HCT116 (cell line): ENCODE results near the gene ACOT9. TPM values are rescaled to one million over a fixed set of nuclear protein-coding genes. Genes with fewer than 3 reads are reported as not detected.

Experiments used
- ATAC-seq: fragments of 200-7000 bp; cut with Tn5 transposase; 2 replicates; pipeline ENCODE4 v1.9.1; 2020; ENCODE audit warnings: mild to moderate bottlenecking, moderate library complexity
- BruUV-seq: library from RNA; stranded (reverse); fragments of 400-500 nt; replicated peaks from 2 replicates; lab custom pipeline; 2021; lab: Mats Ljungman, UMichigan
- CTCF ChIA-PET: fragments of 300-600 bp; sonication (Branson Sonifier 250); formaldehyde crosslinking; loops from one replicate; lab custom pipeline; 2021; ENCODE audit warnings: antibody characterized with exemption; lab: Charles Lee
- POLR2A ChIA-PET: fragments of 300-600, 350-600 bp; sonication (Branson Sonifier 250); formaldehyde crosslinking; loops from one replicate; lab custom pipeline; 2021; ENCODE audit warnings: antibody characterized with exemption; lab: Charles Lee
- RAD21 ChIA-PET, 2 experiments: fragments of 300-600 bp; sonication (Branson Sonifier 250); formaldehyde crosslinking; loops; one replicate each; lab custom pipeline; 2023; ENCODE audit warnings: low total read pairs in 2 of 2; ENCODE audit not compliant: uncharacterized antibody in 2 of 2, unreplicated experiment in 2 of 2, low non-redundant PET in 1 of 2; lab: Charles Lee
- DNase-seq: peaks from one replicate; pipeline ENCODE4 v3.0.0-alpha.2; 2010; ENCODE audit warnings: low read depth, low spot score
- H2AFZ ChIP-seq: fragments of 200-600 bp; shearing (Covaris generic), sonication (generic); 2 replicates; pipeline ENCODE4 v1.6.1; 2017; ENCODE audit warnings: low read depth, mixed run types, mixed read lengths, antibody characterized with exemption, low read length; ENCODE audit not compliant: poor library complexity, severe bottlenecking
- H3K27ac ChIP-seq: 2 replicates; pipeline ENCODE4 v1.5.1; 2012; ENCODE audit warnings: low read depth, low read length
- H3K27me3 ChIP-seq: fragments of 200-600 bp; sonication (generic); 2 replicates; pipeline ENCODE4 v1.6.1; 2016; ENCODE audit warnings: mixed run types, low read length, mixed read lengths; ENCODE audit not compliant: insufficient read depth
- H3K36me3 ChIP-seq, 2 experiments: fragments of 200-500 bp in 1 of 2; fragments of 200-600 bp in 1 of 2; sonication (Bioruptor generic) in 1 of 2; sonication (generic) in 1 of 2; 2 replicates each; pipeline versions ENCODE4 v1.5.1 to v1.6.1; 2014 to 2016; ENCODE audit warnings: low read length in 2 of 2, inconsistent platforms in 1 of 2, mixed read lengths in 1 of 2, mixed run types in 1 of 2; ENCODE audit not compliant: insufficient read depth in 2 of 2, control insufficient read depth in 1 of 2
- H3K4me1 ChIP-seq, 2 experiments: fragments of 200-600 bp in 1 of 2; sonication (generic) in 1 of 2; 2 replicates each; pipeline versions ENCODE4 v1.5.1 to v1.6.1; 2012 to 2017; ENCODE audit warnings: low read length in 2 of 2, inconsistent platforms in 1 of 2, mild to moderate bottlenecking in 1 of 2, mixed read lengths in 1 of 2, mixed run types in 1 of 2, moderate library complexity in 1 of 2; ENCODE audit not compliant: insufficient read depth in 2 of 2, control insufficient read depth in 1 of 2
- H3K4me2 ChIP-seq: fragments of 200-600 bp; sonication (generic); 2 replicates; pipeline ENCODE4 v1.6.1; 2017; ENCODE audit warnings: mixed run types, low read length, mixed read lengths
- H3K4me3 ChIP-seq, 2 experiments: fragments of 200-600 bp in 1 of 2; sonication (generic) in 1 of 2; replicated peaks in 1 of 2; 2 replicates each; pipeline ENCODE4 v1.5.1; 2011 to 2016; ENCODE audit warnings: low read length in 2 of 2, control low read depth in 1 of 2, low read depth in 1 of 2, mild to moderate bottlenecking in 1 of 2, mixed read lengths in 1 of 2, mixed run types in 1 of 2
- H3K79me2 ChIP-seq: fragments of 200-600 bp; sonication (generic); 2 replicates; pipeline ENCODE4 v1.6.1; 2017; ENCODE audit warnings: mild to moderate bottlenecking, mixed run types, low read length, moderate library complexity, mixed read lengths; ENCODE audit not compliant: insufficient read depth
- H3K9ac ChIP-seq: fragments of 200-600 bp; sonication (generic); 2 replicates; pipeline ENCODE4 v1.6.1; 2016; ENCODE audit warnings: low read length, mixed read lengths
- H3K9me2 ChIP-seq: fragments of 200-600 bp; sonication (generic), shearing (Covaris generic); 2 replicates; pipeline ENCODE4 v1.6.1; 2017; ENCODE audit warnings: mixed run types, mild to moderate bottlenecking, moderate library complexity; ENCODE audit not compliant: insufficient read depth
- H3K9me3 ChIP-seq, 2 experiments: fragments of 200-500 bp in 1 of 2; fragments of 200-600 bp in 1 of 2; sonication (Bioruptor generic) in 1 of 2; sonication (generic) in 1 of 2; 2 replicates each; pipeline ENCODE4 v1.6.1; 2014 to 2017; ENCODE audit warnings: low read length in 2 of 2, mixed read lengths in 2 of 2, inconsistent platforms in 1 of 2, low read depth in 1 of 2, mild to moderate bottlenecking in 1 of 2, mixed run types in 1 of 2, moderate library complexity in 1 of 2; ENCODE audit not compliant: control insufficient read depth in 1 of 2, insufficient read depth in 1 of 2
- H4K20me1 ChIP-seq: fragments of 200-600 bp; sonication (generic), shearing (Covaris generic); 2 replicates; pipeline ENCODE4 v1.6.1; 2017; ENCODE audit warnings: mixed run types, mild to moderate bottlenecking, moderate library complexity; ENCODE audit not compliant: insufficient read depth
- CBX3 ChIP-seq: IDR thresholded peaks from 2 replicates; pipeline ENCODE4 v1.6.1; 2012; ENCODE audit warnings: low read depth
- ELF1 ChIP-seq: IDR thresholded peaks from 2 replicates; pipeline ENCODE4 v1.6.1; 2012; ENCODE audit warnings: low read depth, borderline replicate concordance
- EZH2phosphoT487 ChIP-seq: fragments of 200-600 bp; IDR thresholded peaks from 2 replicates; pipeline ENCODE4 v1.6.1; 2018; ENCODE audit warnings: antibody characterized with exemption, borderline replicate concordance
- FOSL1 ChIP-seq: IDR thresholded peaks from 2 replicates; pipeline ENCODE4 v1.6.1; 2012; ENCODE audit warnings: low read depth
- POLR2A ChIP-seq: IDR thresholded peaks from 2 replicates; pipeline ENCODE4 v1.7.0; 2011; ENCODE audit warnings: borderline replicate concordance; ENCODE audit not compliant: insufficient read depth, insufficient read length; ENCODE audit errors: extremely low read depth
- POLR2AphosphoS5 ChIP-seq: IDR thresholded peaks from 2 replicates; pipeline ENCODE4 v1.6.1; 2011; ENCODE audit warnings: mild to moderate bottlenecking, low read depth, low read length, moderate library complexity
- SIN3A ChIP-seq: IDR thresholded peaks from 2 replicates; pipeline ENCODE4 v1.6.1; 2012; ENCODE audit warnings: low read depth
- SP1 ChIP-seq: IDR thresholded peaks from 2 replicates; pipeline ENCODE4 v1.6.1; 2012; ENCODE audit warnings: low read depth
- SRF ChIP-seq: IDR thresholded peaks from 2 replicates; pipeline ENCODE4 v1.6.1; 2012; ENCODE audit warnings: low read depth
- TCF7L2 ChIP-seq: IDR thresholded peaks from 2 replicates; pipeline ENCODE4 v1.7.0; 2011; ENCODE audit warnings: borderline replicate concordance, inconsistent platforms; ENCODE audit not compliant: insufficient read depth, insufficient read length; ENCODE audit errors: extremely low read depth
- ZNF274 ChIP-seq: fragments of 200-500 bp; sonication (Bioruptor generic); IDR thresholded peaks from 2 replicates; pipeline ENCODE4 v1.6.1; 2014; ENCODE audit warnings: mild to moderate bottlenecking, low read depth, low read length, inconsistent platforms
- intact Hi-C: fragments of 100-400 bp; cut with micrococcal nuclease; formaldehyde crosslinking; loops from 2 replicates; pipeline ENCODE4 v1.10.0; 2022
- total RNA-seq: library from RNA; stranded (reverse); gene quantifications from one replicate; pipeline ENCODE4 v1.2.1, GENCODE V29; 2021; ENCODE audit not compliant: unreplicated experiment
- TF ChIP-seq, protein P1 (sequence below): IDR thresholded peaks from 2 replicates; pipeline ENCODE4 v1.6.1; 2012
- TF ChIP-seq, protein P2 (sequence below), 3 experiments: fragments of 200-600 bp in 1 of 3; sonication (generic) in 1 of 3; IDR thresholded peaks in 2 of 3; conservative IDR thresholded peaks in 1 of 3; 2 replicates each; pipeline ENCODE4 v1.5.1; 2012 to 2017; ENCODE audit warnings: low read depth in 2 of 3, low read length in 2 of 3, antibody characterized with exemption in 1 of 3, borderline replicate concordance in 1 of 3, control low read depth in 1 of 3, mild to moderate bottlenecking in 1 of 3, mixed read lengths in 1 of 3, mixed run types in 1 of 3, moderate library complexity in 1 of 3; ENCODE audit not compliant: insufficient read depth in 1 of 3
- TF ChIP-seq, protein P3 (sequence below): IDR thresholded peaks from 2 replicates; pipeline ENCODE4 v1.6.1; 2012; ENCODE audit warnings: low read depth

ACOT9 gene
- total RNA-seq, 1 experiment from 2014 or later: 59.7 TPM

DNA sequence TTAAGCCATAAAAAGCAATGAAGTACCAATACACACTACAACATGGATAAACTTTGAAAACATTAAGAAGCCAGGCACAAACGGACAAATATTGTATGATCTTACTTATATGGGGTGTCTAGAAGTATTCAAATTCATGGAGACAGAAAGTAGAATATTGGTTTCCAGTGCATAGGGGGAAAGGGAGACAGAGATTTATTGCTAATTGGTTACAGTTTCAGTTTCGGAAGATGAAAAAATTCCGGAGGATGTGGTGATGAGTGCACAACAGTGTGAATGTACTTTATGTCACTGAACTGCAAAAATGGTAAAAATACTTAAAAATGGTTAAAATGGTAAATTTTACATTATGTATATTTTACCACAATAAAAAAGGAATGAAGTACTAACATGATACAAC, 80.9 kb downstream of the ACOT9 start (continued):
- TF ChIP-seq CBX3 (no peak), TCF7L2 (no peak), POLR2AphosphoS5 (no peak)
- TF ChIP-seq, protein P1, sequence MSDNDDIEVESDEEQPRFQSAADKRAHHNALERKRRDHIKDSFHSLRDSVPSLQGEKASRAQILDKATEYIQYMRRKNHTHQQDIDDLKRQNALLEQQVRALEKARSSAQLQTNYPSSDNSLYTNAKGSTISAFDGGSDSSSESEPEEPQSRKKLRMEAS: no peak

DNA sequence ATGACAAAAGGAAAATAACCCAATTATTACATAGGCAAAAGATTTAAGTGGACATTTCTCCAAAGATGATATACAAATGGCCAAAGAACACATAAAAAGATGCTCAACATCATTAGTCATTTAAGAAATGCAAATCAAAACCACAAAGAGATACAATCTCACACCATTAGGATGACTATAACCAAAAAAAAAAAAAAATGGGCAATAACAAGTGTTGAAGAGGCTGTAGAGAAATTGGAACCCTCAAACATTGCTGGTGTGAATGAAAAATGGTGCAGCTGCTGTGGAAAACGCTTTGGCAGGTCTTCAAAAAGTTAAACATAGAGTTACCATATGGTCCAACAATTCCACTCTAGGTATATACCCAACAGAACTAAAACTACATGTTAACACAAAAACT, 81.4 kb downstream of the ACOT9 start:
- TF ChIP-seq FOSL1 (no peak), SRF (no peak), EZH2phosphoT487 (no peak), TCF7L2 (no peak), ELF1 (no peak), POLR2A (no peak), SP1 (no peak), SIN3A (no peak), ZNF274 (no peak), POLR2AphosphoS5 (no peak), CBX3 (no peak)
- TF ChIP-seq, protein P2, sequence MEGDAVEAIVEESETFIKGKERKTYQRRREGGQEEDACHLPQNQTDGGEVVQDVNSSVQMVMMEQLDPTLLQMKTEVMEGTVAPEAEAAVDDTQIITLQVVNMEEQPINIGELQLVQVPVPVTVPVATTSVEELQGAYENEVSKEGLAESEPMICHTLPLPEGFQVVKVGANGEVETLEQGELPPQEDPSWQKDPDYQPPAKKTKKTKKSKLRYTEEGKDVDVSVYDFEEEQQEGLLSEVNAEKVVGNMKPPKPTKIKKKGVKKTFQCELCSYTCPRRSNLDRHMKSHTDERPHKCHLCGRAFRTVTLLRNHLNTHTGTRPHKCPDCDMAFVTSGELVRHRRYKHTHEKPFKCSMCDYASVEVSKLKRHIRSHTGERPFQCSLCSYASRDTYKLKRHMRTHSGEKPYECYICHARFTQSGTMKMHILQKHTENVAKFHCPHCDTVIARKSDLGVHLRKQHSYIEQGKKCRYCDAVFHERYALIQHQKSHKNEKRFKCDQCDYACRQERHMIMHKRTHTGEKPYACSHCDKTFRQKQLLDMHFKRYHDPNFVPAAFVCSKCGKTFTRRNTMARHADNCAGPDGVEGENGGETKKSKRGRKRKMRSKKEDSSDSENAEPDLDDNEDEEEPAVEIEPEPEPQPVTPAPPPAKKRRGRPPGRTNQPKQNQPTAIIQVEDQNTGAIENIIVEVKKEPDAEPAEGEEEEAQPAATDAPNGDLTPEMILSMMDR (IDR thresholded peaks at IDR 0.05 in 2 of 3, conservative IDR thresholded peaks at IDR 0.05 in 1 of 3; ENCODE audit: borderline replicate concordance in 1 of 3, insufficient read depth in 1 of 3, low read depth in 2 of 3, low read length in 2 of 3): no peak
- TF ChIP-seq, protein P3, sequence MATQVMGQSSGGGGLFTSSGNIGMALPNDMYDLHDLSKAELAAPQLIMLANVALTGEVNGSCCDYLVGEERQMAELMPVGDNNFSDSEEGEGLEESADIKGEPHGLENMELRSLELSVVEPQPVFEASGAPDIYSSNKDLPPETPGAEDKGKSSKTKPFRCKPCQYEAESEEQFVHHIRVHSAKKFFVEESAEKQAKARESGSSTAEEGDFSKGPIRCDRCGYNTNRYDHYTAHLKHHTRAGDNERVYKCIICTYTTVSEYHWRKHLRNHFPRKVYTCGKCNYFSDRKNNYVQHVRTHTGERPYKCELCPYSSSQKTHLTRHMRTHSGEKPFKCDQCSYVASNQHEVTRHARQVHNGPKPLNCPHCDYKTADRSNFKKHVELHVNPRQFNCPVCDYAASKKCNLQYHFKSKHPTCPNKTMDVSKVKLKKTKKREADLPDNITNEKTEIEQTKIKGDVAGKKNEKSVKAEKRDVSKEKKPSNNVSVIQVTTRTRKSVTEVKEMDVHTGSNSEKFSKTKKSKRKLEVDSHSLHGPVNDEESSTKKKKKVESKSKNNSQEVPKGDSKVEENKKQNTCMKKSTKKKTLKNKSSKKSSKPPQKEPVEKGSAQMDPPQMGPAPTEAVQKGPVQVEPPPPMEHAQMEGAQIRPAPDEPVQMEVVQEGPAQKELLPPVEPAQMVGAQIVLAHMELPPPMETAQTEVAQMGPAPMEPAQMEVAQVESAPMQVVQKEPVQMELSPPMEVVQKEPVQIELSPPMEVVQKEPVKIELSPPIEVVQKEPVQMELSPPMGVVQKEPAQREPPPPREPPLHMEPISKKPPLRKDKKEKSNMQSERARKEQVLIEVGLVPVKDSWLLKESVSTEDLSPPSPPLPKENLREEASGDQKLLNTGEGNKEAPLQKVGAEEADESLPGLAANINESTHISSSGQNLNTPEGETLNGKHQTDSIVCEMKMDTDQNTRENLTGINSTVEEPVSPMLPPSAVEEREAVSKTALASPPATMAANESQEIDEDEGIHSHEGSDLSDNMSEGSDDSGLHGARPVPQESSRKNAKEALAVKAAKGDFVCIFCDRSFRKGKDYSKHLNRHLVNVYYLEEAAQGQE: no peak
- TF ChIP-seq, protein P1: no peak
- TF ChIP-seq, all 23 proteins: peak for 0
- DNase-seq (no peak), ATAC-seq (no peak)
- H3K27me3 ChIP-seq: no peaks in the 10 kb centered on the region
- H2AFZ ChIP-seq: no peak overlapping the region
- H4K20me1 ChIP-seq: no peaks in the 10 kb centered on the region
- peaks cover 1 to 2% of the 10 kb centered on the region in 2 experiments; a peak in 2 of 4 replicates for H3K4me1 ChIP-seq
- no peaks in the 10 kb centered on the region for H3K9me3 ChIP-seq
- CTCF ChIA-PET: no interaction called here
- POLR2A ChIA-PET: no interaction called here
- no TSS peak for BruUV-seq
- H3K27ac ChIP-seq: no peak overlapping the region
- H3K4me3 ChIP-seq: no peak overlapping the region
- no peak overlapping the region for H3K4me2 ChIP-seq
- no peak overlapping the region for H3K9ac ChIP-seq
- H3K9me2 ChIP-seq: no peaks in the 10 kb centered on the region
- RAD21 ChIA-PET: no interaction called here
- no peaks in the 10 kb centered on the region for H3K79me2 ChIP-seq
- H3K36me3 ChIP-seq: no peaks in the 10 kb centered on the region
- intact Hi-C loops: no loop called here
